GM10847 (cell line): ENCODE measurements around the gene GPR82.

Experiments
- POLR2A ChIP-seq: IDR thresholded peaks from 2 replicates; pipeline ENCODE4 v1.6.1; 2011; ENCODE audit not compliant: insufficient read length; ENCODE audit errors: extremely low read depth

The GPR82 gene, protein sequence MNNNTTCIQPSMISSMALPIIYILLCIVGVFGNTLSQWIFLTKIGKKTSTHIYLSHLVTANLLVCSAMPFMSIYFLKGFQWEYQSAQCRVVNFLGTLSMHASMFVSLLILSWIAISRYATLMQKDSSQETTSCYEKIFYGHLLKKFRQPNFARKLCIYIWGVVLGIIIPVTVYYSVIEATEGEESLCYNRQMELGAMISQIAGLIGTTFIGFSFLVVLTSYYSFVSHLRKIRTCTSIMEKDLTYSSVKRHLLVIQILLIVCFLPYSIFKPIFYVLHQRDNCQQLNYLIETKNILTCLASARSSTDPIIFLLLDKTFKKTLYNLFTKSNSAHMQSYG

DNA sequence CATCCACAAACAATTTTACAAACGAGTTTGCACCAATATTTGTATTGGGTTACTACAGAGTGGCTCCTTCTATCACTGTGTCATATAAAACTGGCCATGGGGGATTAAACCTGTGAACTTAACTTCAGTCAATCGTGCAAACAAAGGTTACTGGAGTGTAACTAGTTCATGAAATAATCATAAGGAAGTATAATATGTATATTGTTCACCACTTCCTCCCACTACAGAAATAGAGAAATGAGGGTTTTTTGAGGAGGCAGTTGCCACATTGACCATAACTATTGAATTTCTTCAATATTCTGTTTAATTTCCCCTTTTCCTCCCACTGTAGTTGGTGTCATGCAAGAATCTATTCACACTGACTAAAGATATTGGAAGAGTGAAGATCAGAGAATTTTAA, at the start of gene GPR82:
Gene GPR82 (plus strand): TSS at position 356 of the 400 bp plus-strand sequence. CDS start 2,846 bp downstream, outside the sequence.
- no peak for TF ChIP-seq POLR2A

DNA sequence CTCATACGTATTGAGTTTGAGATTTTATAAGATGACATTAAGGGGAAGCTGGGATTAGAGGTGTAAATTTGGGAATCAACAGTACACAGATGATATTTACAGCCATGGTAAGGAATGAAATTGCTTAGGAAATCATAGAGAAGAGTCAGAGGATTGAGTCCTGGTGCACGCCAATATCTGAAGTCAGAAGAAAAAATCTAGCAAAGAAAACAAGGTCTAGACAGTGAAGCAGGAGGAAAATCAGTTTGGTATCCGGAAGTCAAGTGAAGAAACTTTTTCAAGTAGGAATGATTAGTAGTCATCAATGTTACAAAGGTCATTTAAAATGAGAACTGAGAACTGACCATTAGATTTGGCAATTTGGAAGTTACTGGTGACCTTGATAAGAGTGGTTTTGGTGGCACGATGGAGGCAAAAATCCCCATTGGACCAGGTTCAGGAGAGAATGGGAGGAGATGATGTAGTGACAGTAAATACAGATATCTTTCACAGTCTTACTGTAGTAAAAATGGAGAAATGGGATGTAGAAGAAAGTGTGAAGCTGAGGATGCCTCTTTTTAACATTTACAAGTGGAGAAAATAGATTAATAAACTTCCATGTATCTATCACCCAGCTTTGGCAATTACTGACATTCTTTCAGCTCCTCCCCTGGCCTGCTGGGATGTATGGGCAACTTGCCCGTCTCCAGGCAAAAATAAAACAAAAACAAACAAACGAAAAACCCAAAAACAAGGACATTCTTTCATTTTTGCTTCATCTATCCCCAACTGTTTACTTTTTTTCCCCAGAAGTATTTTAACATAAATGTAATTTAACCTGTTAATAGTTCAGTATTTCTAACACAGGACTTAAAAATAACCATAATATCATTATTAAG, 46.6 kb upstream of the GPR82 start:
- TF ChIP-seq POLR2A: no peak

DNA sequence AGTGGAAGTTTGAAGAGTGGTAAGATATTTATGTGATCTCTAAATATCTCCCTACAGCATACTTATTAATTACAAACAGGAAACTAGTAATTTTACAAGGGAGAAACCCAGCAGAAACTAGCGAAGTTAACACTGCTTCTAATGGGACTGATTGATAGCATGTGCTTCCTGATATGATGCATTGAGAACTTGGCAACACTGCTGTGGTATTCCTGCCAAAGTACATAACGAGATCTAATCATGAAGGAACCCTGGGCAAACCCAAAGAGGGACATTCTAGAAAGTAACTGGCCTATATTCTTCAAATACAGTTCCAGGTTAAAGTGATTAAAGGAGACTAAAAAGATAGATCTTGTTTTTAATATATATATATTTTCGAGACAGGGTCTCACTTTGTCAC, 39.8 kb upstream of the GPR82 start:
- TF ChIP-seq POLR2A: no peak

- TF ChIP-seq POLR2A: no peak
These were observed 39.0 kb upstream of the GPR82 start for GRCh38 chrX:41684940-41685339.

DNA sequence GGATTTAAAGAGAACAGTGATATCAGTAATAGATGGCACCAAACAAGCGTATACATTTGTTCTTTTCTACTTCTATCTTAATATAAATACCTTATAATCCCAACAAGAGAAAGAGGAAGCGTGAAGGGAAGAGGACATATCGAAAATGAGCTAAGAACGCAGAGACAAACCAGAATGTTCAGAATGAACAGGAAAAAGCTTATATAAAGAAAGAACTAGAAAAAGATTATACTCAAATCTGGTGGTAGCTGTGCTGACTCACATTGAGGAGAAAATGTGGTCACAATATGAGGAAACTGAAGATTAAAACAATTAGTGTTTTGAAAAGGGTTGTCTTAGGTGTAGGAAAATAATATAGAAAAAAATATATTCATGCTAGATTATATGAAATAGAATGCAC, 37.2 kb upstream of the GPR82 start:
- no peak for TF ChIP-seq POLR2A

DNA sequence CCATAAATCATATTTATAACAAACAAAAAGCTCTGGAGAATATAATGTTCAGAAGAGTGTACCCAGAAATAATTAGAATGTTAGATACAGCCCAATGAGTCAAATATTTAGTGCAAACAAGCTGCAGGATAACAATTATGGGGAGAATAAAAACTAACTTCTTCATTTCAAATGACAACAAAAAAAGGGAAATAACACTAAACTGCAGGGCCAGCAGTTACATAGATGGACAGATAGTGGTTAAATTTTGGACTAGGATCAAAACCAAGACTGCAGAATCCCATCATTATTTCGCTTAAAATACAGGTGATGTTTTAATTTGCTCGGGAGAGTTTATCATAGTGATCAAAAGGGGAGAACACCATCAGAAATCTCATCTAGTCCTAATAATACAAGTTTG, 35.8 kb upstream of the GPR82 start:
- TF ChIP-seq POLR2A: no peak

DNA sequence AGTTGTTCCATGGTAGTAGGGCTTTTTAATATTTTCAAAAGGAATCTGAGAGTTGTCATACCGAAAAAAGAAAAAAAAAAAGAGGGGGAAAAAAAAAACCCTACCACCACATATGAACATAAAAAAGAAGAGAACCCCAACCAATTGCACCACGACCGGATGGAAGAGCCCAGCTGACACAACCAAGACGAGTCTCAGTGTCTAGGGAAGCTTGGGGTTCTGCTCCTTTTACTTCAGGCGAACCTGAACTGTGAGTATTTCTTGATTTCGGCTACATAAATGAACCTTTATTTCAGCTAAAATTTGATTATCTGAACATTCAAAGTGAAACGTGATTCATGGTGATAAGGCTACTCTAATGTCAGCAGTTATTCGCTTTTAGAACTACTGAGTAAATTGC, 35.1 kb upstream of the GPR82 start, which contains the start of gene GPR34:
Gene GPR34 (plus strand): TSS at position 139 of the 400 bp plus-strand sequence. CDS start 6,661 bp downstream, outside the sequence.
- TF ChIP-seq POLR2A: no peak

GRCh38 chrX:41689711-41690110, 34.3 kb upstream of the GPR82 start:
- TF ChIP-seq POLR2A: no peak

GRCh38 chrX:41692162-41692749, 31.7 kb upstream of the GPR82 start:
- TF ChIP-seq POLR2A: no peak

DNA sequence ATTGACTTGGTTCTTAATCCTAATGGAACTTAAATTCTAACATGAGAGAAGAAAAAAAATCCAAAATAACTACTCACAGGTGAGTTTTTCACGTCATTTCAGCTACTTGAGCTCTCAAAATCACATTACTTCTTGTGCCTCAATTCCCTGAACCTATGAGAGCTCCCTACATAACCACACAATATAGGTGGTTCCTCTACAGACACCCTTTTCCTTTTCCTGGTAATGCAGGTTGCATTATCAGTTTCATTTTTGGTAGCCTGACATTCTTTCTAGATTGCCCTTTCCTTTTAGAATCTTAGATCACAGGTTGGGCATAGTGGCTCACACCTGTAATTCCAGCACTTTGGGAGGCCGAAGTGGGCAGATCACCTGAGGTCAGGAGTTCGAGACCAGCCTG, 31.0 kb upstream of the GPR82 start:
- no peak for TF ChIP-seq POLR2A

- no peak for TF ChIP-seq POLR2A
These were observed 28.6 kb upstream of the GPR82 start for GRCh38 chrX:41695426-41695825.

DNA sequence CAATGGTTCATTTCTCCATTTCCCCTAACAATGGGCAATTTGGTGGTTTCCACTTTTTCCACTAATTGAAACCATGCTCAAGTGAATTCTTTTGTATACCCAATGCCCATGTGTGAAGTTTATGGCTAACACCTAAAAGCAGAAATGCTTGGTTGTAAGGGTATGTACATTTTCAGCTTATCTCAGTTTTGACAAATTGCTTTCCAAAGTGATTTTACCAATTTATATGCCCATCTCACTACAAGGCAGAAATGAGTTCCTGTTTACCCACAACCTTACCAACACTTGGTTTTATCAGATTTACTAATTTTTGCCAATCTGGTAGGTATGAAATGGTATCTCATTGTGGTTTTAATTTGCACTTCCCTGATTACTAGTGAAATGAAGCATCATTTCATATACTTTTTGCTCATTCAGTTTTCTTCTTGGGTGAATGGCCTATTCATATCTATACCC, 20.4 kb upstream of the GPR82 start:
- no peak for TF ChIP-seq POLR2A

DNA sequence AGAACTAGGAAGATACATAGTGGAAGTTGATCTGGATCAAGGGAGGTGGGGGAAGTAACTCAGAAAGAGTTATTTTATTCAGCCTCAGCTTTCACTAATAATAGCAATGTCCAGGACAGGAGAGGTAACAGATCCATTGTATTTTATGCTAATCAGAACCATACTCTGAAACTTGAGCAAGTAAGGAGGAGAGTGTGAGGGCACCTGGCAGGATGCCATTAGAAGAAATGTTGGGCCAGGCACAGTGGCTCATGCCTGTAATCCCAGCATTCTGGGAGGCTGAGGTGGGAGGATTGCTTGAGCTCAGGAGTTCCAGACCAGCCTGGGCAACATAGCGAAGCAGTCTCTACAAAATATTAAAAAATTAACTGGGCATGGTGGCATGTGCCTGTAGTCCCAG, 18.9 kb upstream of the GPR82 start:
- TF ChIP-seq POLR2A: no peak

GRCh38 chrX:41705680-41706374, 18.2 kb upstream of the GPR82 start:
- TF ChIP-seq POLR2A: no peak

GRCh38 chrX:41707218-41707617, 16.8 kb upstream of the GPR82 start:
- TF ChIP-seq POLR2A: no peak

DNA sequence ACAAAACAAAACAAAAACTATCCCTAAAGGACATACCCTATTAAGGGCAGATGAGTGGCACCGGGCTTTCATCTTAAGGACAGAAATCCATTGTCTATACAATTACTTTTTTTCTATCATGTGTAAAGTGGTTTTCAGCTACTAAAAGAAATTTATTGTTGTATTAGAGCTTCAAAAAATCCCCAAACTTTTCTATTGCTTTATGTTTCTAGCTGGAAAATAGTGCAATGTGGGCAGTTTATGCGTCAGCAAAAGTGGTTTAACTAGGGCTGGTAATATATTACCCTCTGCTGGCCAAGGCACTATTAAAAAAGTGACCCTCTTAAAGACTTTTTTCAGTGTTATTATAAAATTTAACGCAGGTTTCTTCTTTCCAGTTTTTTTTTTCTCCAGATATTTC, 15.5 kb upstream of the GPR82 start:
- TF ChIP-seq POLR2A: no peak
